Adrenal gland (tissue), 5 donors: ENCODE results near the gene LAMB1.

Source experiments
- POLR2A ChIP-seq, 2 donors: fragments of 450-650 bp; IDR thresholded peaks; one replicate each; pipeline ENCODE4 v1.6.1; 2017; ENCODE audit warnings: antibody characterized with exemption in 2 of 2, mild to moderate bottlenecking in 2 of 2, moderate library complexity in 1 of 2
- TF ChIP-seq, protein P1 (sequence below), 6 experiments: fragments of 450-650 bp in 4 of 6; fragments of 200-600 bp in 2 of 6; sonication (generic) in 1 of 6; IDR thresholded peaks; 1 replicate in 5 of 6; 2 replicates in 1 of 6; pipeline versions ENCODE4 v1.5.1 to v1.8.0; 2016 to 2021; ENCODE audit warnings: antibody characterized with exemption in 6 of 6, mild to moderate bottlenecking in 2 of 6, moderate library complexity in 1 of 6
- donor health status: DM: no; HTN: no; CAD: no.

DNA sequence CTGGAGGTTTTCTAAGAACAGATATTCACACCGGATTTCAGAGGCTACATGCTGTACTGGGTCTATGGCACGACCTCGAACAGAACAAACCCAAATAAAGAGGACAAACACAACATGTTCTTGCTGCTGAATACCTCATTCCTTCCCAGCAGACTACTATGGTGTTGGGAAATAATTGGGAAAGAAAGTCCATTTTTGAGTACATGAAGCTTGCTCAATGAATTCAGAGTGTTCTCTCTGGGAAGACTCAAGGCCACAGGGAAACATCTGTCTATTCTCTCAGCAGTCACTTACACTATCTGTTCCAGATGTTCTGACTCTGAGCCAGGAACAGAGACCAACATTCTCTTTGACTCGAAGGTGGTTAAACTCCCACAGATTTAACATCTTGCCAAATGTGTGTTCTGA is 30.9 kb downstream of the LAMB1 start:
- TF ChIP-seq, protein P1, sequence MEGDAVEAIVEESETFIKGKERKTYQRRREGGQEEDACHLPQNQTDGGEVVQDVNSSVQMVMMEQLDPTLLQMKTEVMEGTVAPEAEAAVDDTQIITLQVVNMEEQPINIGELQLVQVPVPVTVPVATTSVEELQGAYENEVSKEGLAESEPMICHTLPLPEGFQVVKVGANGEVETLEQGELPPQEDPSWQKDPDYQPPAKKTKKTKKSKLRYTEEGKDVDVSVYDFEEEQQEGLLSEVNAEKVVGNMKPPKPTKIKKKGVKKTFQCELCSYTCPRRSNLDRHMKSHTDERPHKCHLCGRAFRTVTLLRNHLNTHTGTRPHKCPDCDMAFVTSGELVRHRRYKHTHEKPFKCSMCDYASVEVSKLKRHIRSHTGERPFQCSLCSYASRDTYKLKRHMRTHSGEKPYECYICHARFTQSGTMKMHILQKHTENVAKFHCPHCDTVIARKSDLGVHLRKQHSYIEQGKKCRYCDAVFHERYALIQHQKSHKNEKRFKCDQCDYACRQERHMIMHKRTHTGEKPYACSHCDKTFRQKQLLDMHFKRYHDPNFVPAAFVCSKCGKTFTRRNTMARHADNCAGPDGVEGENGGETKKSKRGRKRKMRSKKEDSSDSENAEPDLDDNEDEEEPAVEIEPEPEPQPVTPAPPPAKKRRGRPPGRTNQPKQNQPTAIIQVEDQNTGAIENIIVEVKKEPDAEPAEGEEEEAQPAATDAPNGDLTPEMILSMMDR (IDR thresholded peaks at IDR 0.05), result no peak
- no peak for TF ChIP-seq POLR2A (IDR thresholded peaks at IDR 0.05)
